VCaP (cell line): ENCODE results near the gene ZNF593.

Experiments used
- H3K27ac ChIP-seq: fragments of 450-650 bp; 2 replicates; pipeline ENCODE4 v1.5.1; 2017
- CTCF ChIP-seq: fragments of 450-650 bp; conservative IDR thresholded peaks from 2 replicates; pipeline ENCODE4 v1.5.1; 2017; ENCODE audit warnings: mild to moderate bottlenecking, moderate library complexity

ZNF593 gene

GRCh38 chr1:26155370-26156284 lies 14.1 kb upstream of the ZNF593 start:
- TF ChIP-seq CTCF, result no peak
- no peak overlapping the region for H3K27ac ChIP-seq

GRCh38 chr1:26156285-26157038 lies 13.2 kb upstream of the ZNF593 start:
- no peak for TF ChIP-seq CTCF
- H3K27ac ChIP-seq, result no peak overlapping the region

- TF ChIP-seq CTCF, result no peak
- H3K27ac ChIP-seq, result no peak overlapping the region
Measured at GRCh38 chr1:26158271-26158907, 11.3 kb upstream of the ZNF593 start.

- no peak for TF ChIP-seq CTCF
- no peak within 1 kb of the TSS for H3K27ac ChIP-seq
Measured at GRCh38 chr1:26158908-26159742, 10.6 kb upstream of the ZNF593 start, which contains the start of gene FAM110D. TSS of gene FAM110D (plus strand) at chr1:26159079. CDS start at chr1:26161292, 2,213 bp downstream.

- no peak for TF ChIP-seq CTCF
- H3K27ac ChIP-seq, result no peak overlapping the region
Measured at GRCh38 chr1:26159743-26160039, 10.0 kb upstream of the ZNF593 start.

- no peak for TF ChIP-seq CTCF
Measured at GRCh38 chr1:26160527-26161414, 8.9 kb upstream of the ZNF593 start.

More at GRCh38 chr1:26160527-26161414, 8.9 kb upstream of the ZNF593 start:
- H3K27ac ChIP-seq, result peak overlapping the region; percentile 71
